ENCODE data around the gene MRPS2. TPM values are rescaled to one million over a fixed set of nuclear protein-coding genes. Genes with fewer than 3 reads are reported as not detected.

The MRPS2 gene
- total and polyA plus RNA-seq, 9 of the 15 experiments (the other 6 are each of a cell fraction or from before 2014, with no cell fraction given): 8.0 to 167 (median 81.3) TPM

DNA sequence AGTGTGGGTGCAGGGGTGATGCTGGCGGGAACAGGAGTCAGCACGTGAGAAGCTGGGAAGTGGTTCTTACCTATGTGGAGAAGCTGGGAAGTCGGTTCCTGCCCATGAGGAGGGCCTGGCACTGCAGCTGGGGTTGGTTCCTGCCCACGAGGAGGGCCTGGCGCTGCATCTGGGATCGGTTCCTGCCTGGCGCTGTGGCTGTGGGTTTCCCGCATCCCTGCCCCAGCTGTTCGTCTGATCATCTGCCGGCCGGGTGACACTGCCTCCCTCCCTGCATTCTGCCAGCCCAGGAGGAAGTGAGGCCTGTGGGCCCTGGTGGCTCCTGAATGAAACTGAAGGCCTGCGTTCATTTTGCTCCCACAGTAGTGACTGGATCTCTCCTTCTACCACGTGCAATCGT, 50.5 kb downstream of the MRPS2 start:
- FAIRE-seq: no peak
- DNase-seq (ENCODE audit: extremely low read depth in 1 of 4, low spot score in 3 of 4): no peak
- POLR2A ChIA-PET: interaction anchor here (0.7 kb wide), 1 partner anchor 45 kb away, joined by 3 read pairs; no protein-coding TSS in a partner anchor
- intact Hi-C loops (cut with micrococcal nuclease): no loop called here
- ATAC-seq: no peak
- H3K4me1 ChIP-seq (replicated peaks in 1 of 2; ENCODE audit: control insufficient read depth in 2 of 2, insufficient read depth in 2 of 2, low read length in 2 of 2): peaks cover 5 to 26% of the 10 kb centered on the region in 2 experiments; a peak in 3 of 5 replicates
- H3K9ac ChIP-seq (ENCODE audit: insufficient read depth in 1 of 2, low read depth in 2 of 2, low read length in 2 of 2): no peak overlapping the region; a peak in 1 of 4 replicates
- no peak overlapping the region for H3K4me2 ChIP-seq (ENCODE audit: insufficient read depth, low read length)
- 9% methylated on average over 14 of the region's 14 CpGs for WGBS (ENCODE audit: insufficient coverage, low coverage, missing lambda C conversion rate)
- no TSS peak for BruUV-seq (replicated peaks)
- H3K9me1 ChIP-seq (ENCODE audit: control insufficient read depth, insufficient read depth, low read length): no peaks in the 10 kb centered on the region
- no peak overlapping the region for H2AFZ ChIP-seq (ENCODE audit: low read depth, low read length)
- H3K4me3 ChIP-seq: no peak overlapping the region
- 0 out of 2 replicates have a peak, but pooled peaks cover 3% of the 10 kb centered on the region for H4K20me1 ChIP-seq (replicated peaks; ENCODE audit: control insufficient read depth, insufficient read depth, low read length)
- H3K27me3 ChIP-seq (ENCODE audit: control insufficient read depth in 2 of 2, insufficient read depth in 2 of 2, low read length in 2 of 2): peaks cover 19 to 61% of the 10 kb centered on the region in 2 experiments; a peak in 4 of 5 replicates
- no peak overlapping the region for H3K27ac ChIP-seq (ENCODE audit: extremely low read depth, low read depth, low read length)
- CTCF ChIA-PET (ENCODE audit: low intra/inter-chr PET ratio): no interaction called here
- TF ChIP-seq SP1 (CRISPR knock-in tag; IDR thresholded peaks at IDR 0.05): no peak
- no peak for TF ChIP-seq HDAC1 (IDR thresholded peaks at IDR 0.05)
- 0 out of 2 replicates have a peak, but pooled peaks have one; percentile 6 for TF ChIP-seq BHLHE40 (IDR thresholded peaks at IDR 0.05; ENCODE audit: low read length)
- in situ Hi-C loops (cut with MboI): no loop called here
- no peaks in the 10 kb centered on the region for H3K79me2 ChIP-seq (ENCODE audit: control insufficient read depth, insufficient read depth, low read length)
- no peaks in the 10 kb centered on the region for H3K9me3 ChIP-seq (replicated peaks; ENCODE audit: control insufficient read depth, insufficient read depth, low read depth, low read length)
- H3K36me3 ChIP-seq (ENCODE audit: control insufficient read depth, insufficient read depth, low read length): no peaks in the 10 kb centered on the region

DNA sequence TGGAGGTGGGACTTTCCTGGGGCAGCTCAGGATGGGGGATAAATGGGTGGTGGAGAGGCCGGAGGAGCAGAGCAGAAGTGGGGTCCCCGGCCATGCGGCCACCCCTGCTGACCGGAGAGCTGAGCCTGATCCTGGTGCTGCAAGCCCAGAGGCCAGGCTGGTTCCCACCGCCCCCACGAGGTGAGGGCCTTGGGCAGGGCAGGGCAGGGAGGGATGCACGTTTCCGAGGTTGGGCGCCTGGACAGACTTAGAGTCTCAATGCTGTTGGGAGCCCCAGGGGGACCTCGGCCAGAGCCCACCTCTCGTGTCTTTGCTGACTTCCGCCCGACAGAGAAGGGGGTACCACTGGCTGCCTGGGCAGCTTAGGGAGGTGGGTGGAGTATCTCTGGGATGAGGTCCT, 51.0 kb downstream of the MRPS2 start:
- in situ Hi-C loops (cut with MboI): no loop called here
- ChIA-PET CTCF (ENCODE audit: low intra/inter-chr PET ratio) (no interaction called here), POLR2A (interaction anchor here (0.6 to 1.0 kb wide), 5 partner anchors 8 to 247 kb away, joined by 3 to 4 read pairs (median 3); no protein-coding TSS in a partner anchor)
- DNase-seq (ENCODE audit: extremely low read depth in 1 of 4, low spot score in 3 of 4) (no peak), ATAC-seq (no peak), FAIRE-seq (no peak)
- H3K79me2 ChIP-seq (ENCODE audit: control insufficient read depth, insufficient read depth, low read length): no peaks in the 10 kb centered on the region
- H3K9me3 ChIP-seq (replicated peaks; ENCODE audit: control insufficient read depth, insufficient read depth, low read depth, low read length): no peaks in the 10 kb centered on the region
- no peak overlapping the region for H3K4me3 ChIP-seq
- peaks cover 21 to 62% of the 10 kb centered on the region in 2 experiments; a peak in 4 of 5 replicates for H3K27me3 ChIP-seq (ENCODE audit: control insufficient read depth in 2 of 2, insufficient read depth in 2 of 2, low read length in 2 of 2)
- no peaks in the 10 kb centered on the region for H3K9me1 ChIP-seq (ENCODE audit: control insufficient read depth, insufficient read depth, low read length)
- no peak overlapping the region for H3K27ac ChIP-seq (ENCODE audit: extremely low read depth, low read depth, low read length)
- intact Hi-C loops (cut with micrococcal nuclease): no loop called here
- H3K36me3 ChIP-seq (ENCODE audit: control insufficient read depth, insufficient read depth, low read length): no peaks in the 10 kb centered on the region
- 0 out of 2 replicates have a peak, but pooled peaks cover 3% of the 10 kb centered on the region for H4K20me1 ChIP-seq (replicated peaks; ENCODE audit: control insufficient read depth, insufficient read depth, low read length)
- peaks cover 5 to 26% of the 10 kb centered on the region in 2 experiments; a peak in 3 of 5 replicates for H3K4me1 ChIP-seq (replicated peaks in 1 of 2; ENCODE audit: control insufficient read depth in 2 of 2, insufficient read depth in 2 of 2, low read length in 2 of 2)
- H3K9ac ChIP-seq (ENCODE audit: insufficient read depth in 1 of 2, low read depth in 2 of 2, low read length in 2 of 2): no peak overlapping the region
- BruUV-seq (replicated peaks): no TSS peak
- H2AFZ ChIP-seq (ENCODE audit: low read depth, low read length): no peak overlapping the region
- H3K4me2 ChIP-seq (ENCODE audit: insufficient read depth, low read length): no peak overlapping the region
- WGBS (ENCODE audit: insufficient coverage, low coverage, missing lambda C conversion rate): 18% methylated on average over 8 of the region's 13 CpGs
- TF ChIP-seq, protein P1, sequence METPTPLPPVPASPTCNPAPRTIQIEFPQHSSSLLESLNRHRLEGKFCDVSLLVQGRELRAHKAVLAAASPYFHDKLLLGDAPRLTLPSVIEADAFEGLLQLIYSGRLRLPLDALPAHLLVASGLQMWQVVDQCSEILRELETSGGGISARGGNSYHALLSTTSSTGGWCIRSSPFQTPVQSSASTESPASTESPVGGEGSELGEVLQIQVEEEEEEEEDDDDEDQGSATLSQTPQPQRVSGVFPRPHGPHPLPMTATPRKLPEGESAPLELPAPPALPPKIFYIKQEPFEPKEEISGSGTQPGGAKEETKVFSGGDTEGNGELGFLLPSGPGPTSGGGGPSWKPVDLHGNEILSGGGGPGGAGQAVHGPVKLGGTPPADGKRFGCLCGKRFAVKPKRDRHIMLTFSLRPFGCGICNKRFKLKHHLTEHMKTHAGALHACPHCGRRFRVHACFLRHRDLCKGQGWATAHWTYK (CRISPR knock-in tag; IDR thresholded peaks at IDR 0.05): no peak
- TF ChIP-seq ZFP1 (CRISPR knock-in tag; IDR thresholded peaks at IDR 0.05) (no peak), SOX6 (IDR thresholded peaks at IDR 0.05) (no peak), SUPT5H (IDR thresholded peaks at IDR 0.05) (no peak), CHCHD3 (CRISPR knock-in tag; IDR thresholded peaks at IDR 0.05) (no peak), SMARCB1 (IDR thresholded peaks at IDR 0.05; ENCODE audit: insufficient read length, low read depth) (no peak), FUS (optimal IDR thresholded peaks at IDR 0.05; ENCODE audit: low read depth, low read length) (no peak), SAFB (IDR thresholded peaks at IDR 0.05; ENCODE audit: borderline replicate concordance, low read depth, low read length) (no peak)
